ENCODE data around the gene SYMPK. TPM values are rescaled to one million over a fixed set of nuclear protein-coding genes. Genes with fewer than 3 reads are reported as not detected.

SYMPK gene
- total and polyA plus RNA-seq, 8 donors, result 65.6 to 77.6 (median 69.1) TPM

DNA sequence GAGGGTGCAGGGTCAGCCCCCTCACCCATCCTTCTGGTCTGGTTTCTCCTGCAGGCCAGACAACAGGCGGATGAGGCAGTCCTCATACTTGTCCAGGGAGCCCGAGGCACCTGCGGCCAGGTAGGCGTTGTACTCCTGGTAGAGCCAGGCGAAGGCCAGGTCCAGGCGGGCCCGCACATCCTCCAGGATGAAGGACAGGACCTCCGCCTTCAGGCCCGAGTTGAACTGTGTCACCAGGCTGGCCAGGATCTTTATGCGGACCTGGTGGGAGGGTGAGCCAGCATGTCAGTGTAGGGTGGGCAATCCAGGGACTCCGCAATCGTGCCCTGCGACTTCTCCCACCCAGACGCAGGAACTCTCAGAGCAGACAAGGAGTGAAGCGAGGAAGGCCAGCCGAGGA is 34.0 kb downstream of the SYMPK start:
- Histone ChIP-seq H3K9me3 (no peaks in the 10 kb centered on the region), H3K27ac (no peak overlapping the region), H3K4me3 (no peak overlapping the region), H3K36me3 (peaks cover 0 to 100% of the 10 kb centered on the region in 2 donors), H3K4me1 (no peaks in the 10 kb centered on the region), H3K27me3 (no peaks in the 10 kb centered on the region)
- ATAC-seq (no peak), DNase-seq (no peak)
- TF ChIP-seq, protein P1, sequence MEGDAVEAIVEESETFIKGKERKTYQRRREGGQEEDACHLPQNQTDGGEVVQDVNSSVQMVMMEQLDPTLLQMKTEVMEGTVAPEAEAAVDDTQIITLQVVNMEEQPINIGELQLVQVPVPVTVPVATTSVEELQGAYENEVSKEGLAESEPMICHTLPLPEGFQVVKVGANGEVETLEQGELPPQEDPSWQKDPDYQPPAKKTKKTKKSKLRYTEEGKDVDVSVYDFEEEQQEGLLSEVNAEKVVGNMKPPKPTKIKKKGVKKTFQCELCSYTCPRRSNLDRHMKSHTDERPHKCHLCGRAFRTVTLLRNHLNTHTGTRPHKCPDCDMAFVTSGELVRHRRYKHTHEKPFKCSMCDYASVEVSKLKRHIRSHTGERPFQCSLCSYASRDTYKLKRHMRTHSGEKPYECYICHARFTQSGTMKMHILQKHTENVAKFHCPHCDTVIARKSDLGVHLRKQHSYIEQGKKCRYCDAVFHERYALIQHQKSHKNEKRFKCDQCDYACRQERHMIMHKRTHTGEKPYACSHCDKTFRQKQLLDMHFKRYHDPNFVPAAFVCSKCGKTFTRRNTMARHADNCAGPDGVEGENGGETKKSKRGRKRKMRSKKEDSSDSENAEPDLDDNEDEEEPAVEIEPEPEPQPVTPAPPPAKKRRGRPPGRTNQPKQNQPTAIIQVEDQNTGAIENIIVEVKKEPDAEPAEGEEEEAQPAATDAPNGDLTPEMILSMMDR (IDR thresholded peaks at IDR 0.05), result no peak
- intact Hi-C loops (cut with DNase I), result no loop called here

DNA sequence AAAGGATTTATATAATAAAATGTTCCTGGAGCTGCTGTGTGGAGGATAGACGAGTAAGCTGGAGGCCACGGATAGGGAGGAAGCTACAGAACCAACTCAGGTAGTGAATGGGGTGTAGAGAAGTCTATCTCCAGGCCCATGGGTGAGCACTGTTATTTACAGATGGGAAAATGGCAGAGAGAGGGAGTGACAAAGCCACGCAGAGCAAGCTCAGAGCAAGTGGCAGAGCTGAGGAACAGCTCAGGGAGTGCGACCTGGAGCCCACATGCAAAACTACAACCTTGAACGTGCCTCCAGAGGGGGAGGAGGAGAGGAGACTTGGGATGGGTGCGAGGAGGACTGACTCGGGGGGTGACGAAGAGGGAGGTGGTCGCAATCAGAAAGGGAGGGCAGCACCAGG is 34.4 kb downstream of the SYMPK start:
- no peaks in the 10 kb centered on the region for H3K9me3 ChIP-seq
- intact Hi-C loops (cut with DNase I), result no loop called here
- H3K27ac ChIP-seq, result no peak overlapping the region
- ATAC-seq (no peak), DNase-seq (no peak)
- no peaks in the 10 kb centered on the region for H3K4me1 ChIP-seq
- no peak overlapping the region for H3K4me3 ChIP-seq
- H3K27me3 ChIP-seq, result no peaks in the 10 kb centered on the region
- TF ChIP-seq, protein P1 (IDR thresholded peaks at IDR 0.05), result no peak
- H3K36me3 ChIP-seq, result peaks cover 0 to 100% of the 10 kb centered on the region in 2 donors

DNA sequence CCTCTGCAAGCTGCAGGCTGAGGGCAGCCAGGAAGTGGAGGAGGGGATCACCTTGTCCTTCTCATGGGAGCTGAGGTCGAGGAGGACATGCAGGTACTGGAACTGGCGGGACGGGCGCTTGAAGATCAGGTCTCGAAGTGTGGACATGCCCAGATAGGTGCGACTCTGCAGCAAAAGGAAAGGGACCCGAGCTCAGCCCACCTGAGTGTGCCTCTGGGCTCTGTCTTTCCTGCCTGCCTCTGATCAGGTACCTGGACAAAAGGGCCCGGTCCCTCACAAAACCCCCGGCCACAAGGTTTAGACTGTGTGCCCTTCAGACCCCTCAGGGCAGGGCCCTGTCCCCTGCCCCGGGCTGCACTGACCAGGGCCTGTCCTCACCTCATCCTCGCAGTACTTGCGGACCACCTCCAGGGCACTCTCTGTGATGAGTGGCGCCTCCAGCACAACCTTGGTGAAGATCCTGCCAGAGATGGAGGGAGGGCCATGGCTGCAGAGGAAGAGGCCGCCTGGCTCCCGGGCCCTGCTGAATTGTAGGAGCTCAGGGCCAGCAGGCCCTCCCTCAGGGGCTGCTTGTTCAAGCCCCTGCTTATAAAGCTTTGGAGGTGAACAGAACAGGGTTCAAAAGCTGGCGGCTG is 35.4 kb downstream of the SYMPK start:
- DNase-seq (peak in 1 of 4 donors; percentile 43), ATAC-seq (no peak)
- H3K4me1 ChIP-seq, result no peaks in the 10 kb centered on the region
- no peaks in the 10 kb centered on the region for H3K27me3 ChIP-seq
- no peaks in the 10 kb centered on the region for H3K9me3 ChIP-seq
- intact Hi-C loops (cut with DNase I), result no loop called here
- H3K4me3 ChIP-seq, result no peak overlapping the region
- TF ChIP-seq, protein P1 (IDR thresholded peaks at IDR 0.05), result no peak
- H3K36me3 ChIP-seq, result peaks cover 0 to 100% of the 10 kb centered on the region in 2 donors
- no peak overlapping the region for H3K27ac ChIP-seq

DNA sequence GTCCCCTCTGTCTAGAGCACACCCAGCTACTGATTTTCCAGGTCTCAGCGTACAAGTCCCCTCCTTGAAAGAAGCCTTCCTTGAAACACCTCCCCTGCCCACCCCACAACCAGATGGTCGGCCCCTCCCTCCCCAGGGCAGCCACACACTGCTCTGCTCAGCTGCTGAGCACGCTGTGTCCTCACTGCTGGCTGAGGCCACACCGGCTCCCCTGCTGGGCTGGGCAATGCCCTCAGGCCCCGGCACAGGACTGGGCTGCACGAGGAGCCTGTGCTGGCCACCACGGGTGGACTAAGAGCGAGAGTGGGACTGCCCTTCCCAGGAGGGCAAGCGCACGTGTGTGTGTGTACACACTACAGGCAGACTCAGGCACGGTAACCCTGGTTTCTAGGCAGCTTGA is 36.0 kb downstream of the SYMPK start:
- Histone ChIP-seq H3K36me3 (peaks cover 0 to 98% of the 10 kb centered on the region in 2 donors), H3K27me3 (no peaks in the 10 kb centered on the region), H3K9me3 (no peaks in the 10 kb centered on the region), H3K4me3 (no peak overlapping the region), H3K4me1 (no peaks in the 10 kb centered on the region), H3K27ac (no peak overlapping the region)
- TF ChIP-seq, protein P1 (IDR thresholded peaks at IDR 0.05), result no peak
- DNase-seq (peak in 1 of 4 donors; percentile 57), ATAC-seq (no peak)
- intact Hi-C loops (cut with DNase I), result no loop called here

DNA sequence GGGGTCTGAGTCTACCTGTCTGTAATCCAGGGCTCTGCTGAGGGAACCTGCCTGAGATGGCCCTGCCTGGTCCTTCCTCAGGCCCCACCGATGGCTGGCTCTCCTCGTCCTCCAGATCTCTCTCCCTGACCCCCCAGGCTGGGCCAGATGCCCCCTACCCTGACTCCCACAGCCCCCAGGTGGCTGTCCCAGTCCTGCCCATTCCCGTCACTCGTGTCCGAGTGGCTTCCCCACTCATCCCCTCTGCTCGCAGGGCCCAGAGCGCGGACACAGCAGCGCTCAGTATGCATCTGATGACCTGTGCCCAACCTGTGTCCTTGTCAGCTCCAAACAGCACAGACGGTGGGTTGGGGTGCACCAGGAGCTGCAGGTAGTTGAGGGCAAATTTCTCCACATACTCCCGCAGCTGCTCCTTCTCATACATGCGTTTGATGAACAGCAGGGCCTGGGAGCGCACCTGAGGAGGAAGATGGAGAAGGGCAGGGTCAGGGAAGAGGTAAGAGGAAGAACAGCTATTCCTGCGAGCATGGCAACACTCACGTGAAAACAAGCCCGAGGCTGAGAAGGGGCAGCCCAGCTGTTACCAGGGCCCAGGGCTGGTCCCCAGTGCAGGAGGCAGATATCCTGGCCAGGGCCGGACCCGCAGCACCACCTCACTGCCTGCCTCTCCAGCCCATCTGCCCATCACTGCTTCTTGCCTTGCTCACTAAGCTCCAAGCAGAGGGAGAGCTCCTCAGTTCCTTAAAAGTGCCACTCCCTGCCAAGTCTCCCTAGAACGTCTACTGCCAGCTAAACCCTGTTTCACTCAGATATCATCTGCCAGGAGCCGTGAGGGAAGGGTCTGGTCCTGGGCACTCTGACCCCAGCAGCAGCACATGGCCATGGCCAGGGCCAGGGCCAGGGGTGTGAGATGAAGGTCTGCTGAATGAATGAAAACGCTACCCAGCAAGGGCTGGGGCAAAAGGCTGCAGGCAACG is 36.7 kb downstream of the SYMPK start:
- Histone ChIP-seq H3K36me3 (peaks cover 0 to 98% of the 10 kb centered on the region in 2 donors), H3K4me3 (no peak overlapping the region), H3K9me3 (no peaks in the 10 kb centered on the region), H3K27ac (no peak overlapping the region), H3K4me1 (no peaks in the 10 kb centered on the region), H3K27me3 (no peaks in the 10 kb centered on the region)
- intact Hi-C loops (cut with DNase I), result no loop called here
- DNase-seq, result peak in 1 of 4 donors; percentile 62
- TF ChIP-seq, protein P1 (IDR thresholded peaks at IDR 0.05), result no peak
- ATAC-seq, result no peak
